HG03060 (cell line): ENCODE results near the gene KSR2.

ENCODE experiments used
- ATAC-seq: cut with Tn5 transposase; IDR thresholded peaks from one replicate; pipeline ENCODE4 v1.9.1; 2021; ENCODE audit warnings: low read depth, moderate number of reproducible peaks; ENCODE audit not compliant: unreplicated experiment

The KSR2 gene

GRCh38 chr12:117486840-117487659 lies 481.7 kb downstream of the KSR2 start:
- no peak for ATAC-seq

- no peak for ATAC-seq
Observed at GRCh38 chr12:117485984-117486839, 482.6 kb downstream of the KSR2 start.

- ATAC-seq: no peak
Observed at GRCh38 chr12:117484901-117485300, 483.9 kb downstream of the KSR2 start.

GRCh38 chr12:117483501-117483900 lies 485.3 kb downstream of the KSR2 start:
- no peak for ATAC-seq

DNA sequence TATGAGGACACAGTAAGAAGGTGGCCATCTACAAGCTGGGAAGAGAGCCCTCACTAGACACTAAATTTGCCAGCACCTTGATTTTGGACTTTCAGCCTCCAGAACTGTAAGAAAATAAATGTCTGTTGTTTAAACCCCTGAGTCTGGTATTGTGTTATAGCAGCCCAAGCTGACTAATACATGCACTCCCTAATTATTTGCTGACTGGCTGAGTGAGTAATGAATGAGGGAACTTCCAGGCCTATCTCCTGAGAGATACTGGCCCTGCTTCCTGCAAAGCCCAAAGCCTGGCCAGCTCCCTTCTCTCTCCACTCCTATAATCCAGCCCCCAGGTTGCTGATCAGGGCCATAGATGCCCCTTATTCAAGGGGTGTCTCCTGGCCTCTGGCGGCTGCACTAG lies 487.3 kb downstream of the KSR2 start:
- no peak for ATAC-seq

DNA sequence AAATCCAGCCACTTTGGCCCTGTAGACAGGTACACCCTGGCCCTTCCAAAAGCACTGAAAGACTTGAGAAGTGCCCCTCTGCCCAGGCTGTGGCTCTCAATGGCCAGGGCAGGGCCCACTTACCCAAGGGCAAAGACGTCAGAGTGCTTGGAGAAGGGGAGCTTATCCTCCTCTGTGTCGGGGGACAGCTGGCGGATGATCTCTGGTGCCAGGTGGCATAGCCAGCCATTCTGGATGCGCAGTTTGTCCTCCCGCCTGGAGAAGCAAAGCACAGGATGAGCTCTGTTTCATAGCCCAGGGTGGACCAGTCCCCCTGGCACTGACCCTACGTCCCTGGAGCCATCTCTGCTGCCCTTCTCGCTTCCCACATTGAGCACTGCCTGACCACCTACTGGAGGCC lies 492.4 kb downstream of the KSR2 start:
- no peak for ATAC-seq

GRCh38 chr12:117473856-117474255 lies 494.9 kb downstream of the KSR2 start:
- ATAC-seq: no peak

GRCh38 chr12:117472983-117473382 lies 495.8 kb downstream of the KSR2 start:
- ATAC-seq: no peak

GRCh38 chr12:117470804-117471203 lies 498.0 kb downstream of the KSR2 start:
- ATAC-seq: no peak

- ATAC-seq: no peak
Observed at GRCh38 chr12:117469883-117470483, 498.8 kb downstream of the KSR2 start.

DNA sequence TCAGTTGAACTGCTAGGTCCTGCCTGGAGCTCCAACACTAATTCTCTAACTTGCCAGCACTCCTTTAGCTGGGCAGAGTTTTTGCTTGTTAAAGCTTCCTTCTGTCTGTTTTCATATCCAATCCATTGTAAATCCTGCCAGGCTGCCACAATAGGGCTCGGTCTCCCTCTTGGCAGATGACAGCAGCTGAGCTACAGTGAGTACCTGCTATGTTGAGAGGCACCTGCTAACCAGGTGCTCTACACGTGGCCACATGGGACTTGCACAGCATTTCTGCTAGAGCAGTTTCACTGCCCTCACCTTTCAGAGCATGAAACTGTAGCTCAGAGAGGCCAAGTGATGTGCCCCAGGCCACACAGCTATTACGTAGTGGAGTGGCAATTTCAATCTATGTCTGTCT lies 500.8 kb downstream of the KSR2 start:
- no peak for ATAC-seq

DNA sequence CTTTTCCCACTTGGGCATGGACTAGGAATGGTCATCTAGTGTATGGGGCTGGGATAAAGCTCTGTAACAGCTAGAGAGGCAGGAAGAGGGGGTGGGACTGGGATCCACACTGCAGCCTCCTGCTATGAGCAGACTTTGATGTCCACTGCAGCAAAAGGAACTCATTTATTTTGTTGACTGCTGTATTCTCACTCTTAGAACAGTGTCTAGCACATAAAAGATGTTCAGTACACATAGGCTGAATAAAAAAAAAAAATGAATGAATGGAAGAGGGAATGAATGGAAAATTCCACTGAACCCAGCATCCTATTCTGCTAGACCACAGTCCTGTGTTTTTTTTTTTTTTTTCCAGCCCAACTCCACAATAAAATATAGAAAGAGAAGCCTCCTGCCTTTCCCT lies 501.2 kb downstream of the KSR2 start:
- no peak for ATAC-seq

- no peak for ATAC-seq
Observed at GRCh38 chr12:117466677-117467362, 502.0 kb downstream of the KSR2 start.

DNA sequence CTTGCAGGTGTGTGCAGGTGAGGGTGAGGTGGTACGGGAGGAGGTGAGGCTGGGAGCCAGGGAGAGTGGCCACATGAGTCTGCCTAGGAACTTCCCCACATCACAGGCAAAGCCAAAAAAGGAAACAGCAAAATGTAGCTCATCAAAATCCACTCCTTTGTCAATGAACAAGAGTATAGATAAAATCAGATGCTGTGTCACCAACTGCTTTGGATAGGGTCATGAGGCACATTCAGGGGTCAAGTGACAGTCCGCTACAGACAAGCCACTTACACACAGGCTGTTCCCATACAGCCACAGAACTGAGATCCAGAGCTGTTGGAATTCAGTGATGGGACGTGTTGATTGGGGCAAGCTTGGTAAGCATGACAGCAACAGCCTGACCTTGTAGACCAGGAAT lies 507.1 kb downstream of the KSR2 start:
- ATAC-seq: no peak

- no peak for ATAC-seq
Observed at GRCh38 chr12:117459229-117459628, 509.6 kb downstream of the KSR2 start.

DNA sequence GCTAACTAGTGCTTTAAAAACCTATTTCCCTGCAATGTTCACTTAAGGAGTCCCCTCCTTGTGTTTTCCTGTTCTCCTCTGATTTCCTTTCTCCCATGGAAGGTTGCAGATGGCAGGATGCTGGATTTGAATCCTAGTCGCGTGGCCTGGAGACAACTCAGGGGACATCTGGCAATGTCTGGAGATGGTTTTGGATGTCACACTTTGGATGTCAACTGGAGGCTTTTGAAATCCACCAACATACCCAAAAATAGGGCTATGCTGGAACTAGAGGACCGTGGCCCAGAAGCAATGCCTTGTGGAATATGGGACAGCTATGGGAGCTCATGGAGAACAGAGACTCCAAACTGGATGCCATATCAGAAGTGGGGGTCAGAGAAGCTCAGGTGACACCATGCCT lies 511.6 kb downstream of the KSR2 start:
- no peak for ATAC-seq

- no peak for ATAC-seq
Observed at GRCh38 chr12:117456076-117456475, 512.7 kb downstream of the KSR2 start.

DNA sequence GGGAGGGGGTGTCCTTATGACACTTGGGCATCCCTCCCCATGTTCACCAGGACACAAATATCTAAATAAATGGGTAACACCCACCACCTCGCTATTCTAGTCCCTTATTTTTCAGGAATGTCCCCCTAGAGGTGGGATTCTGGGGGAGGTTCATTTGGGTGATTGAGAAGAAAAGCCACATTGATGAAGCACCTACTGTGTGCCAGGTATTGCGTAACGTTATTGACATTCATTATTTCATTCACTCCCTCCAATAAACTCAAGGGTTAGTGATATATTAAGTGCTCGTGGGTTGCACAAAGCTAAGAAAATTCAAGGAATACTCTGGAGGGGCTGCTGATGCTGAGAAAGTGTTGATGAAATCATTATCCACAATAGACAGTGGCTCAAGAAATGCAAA lies 514.8 kb downstream of the KSR2 start:
- ATAC-seq: no peak

- ATAC-seq: no peak
Observed at GRCh38 chr12:117452112-117452511, 516.7 kb downstream of the KSR2 start.

DNA sequence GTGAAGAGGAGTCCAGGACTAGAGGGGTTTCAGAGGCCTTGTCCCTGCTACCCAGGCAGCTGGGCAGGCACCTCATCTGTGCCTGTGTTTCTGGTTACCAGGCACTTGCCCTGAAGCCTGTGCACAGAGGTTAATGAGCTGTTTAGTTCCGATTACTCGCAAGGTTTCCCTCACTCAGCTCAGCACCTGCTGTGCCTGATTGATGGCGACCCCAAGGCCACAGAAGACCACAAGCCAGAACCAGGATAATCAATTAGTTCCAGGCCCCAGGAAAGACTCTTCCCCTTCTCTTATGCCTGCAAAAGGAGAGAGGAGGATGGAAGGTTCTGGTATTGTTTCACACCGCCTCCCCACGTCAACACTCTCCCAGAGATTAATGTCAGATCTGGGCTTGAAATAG lies 518.6 kb downstream of the KSR2 start:
- no peak for ATAC-seq
